Cortex of kidney (tissue), 1 donor: Measurements from ENCODE around the gene DNAH11.
"Not testable (repeated sequence)": the region's sequence is repeated elsewhere in the genome, so short reads cannot be mapped to it uniquely, and the experiment has no call there.

Experiments
- DNase-seq: peaks from one replicate; lab custom pipeline; 2025; lab: John Stamatoyannopoulos, UW

The DNAH11 gene

DNA sequence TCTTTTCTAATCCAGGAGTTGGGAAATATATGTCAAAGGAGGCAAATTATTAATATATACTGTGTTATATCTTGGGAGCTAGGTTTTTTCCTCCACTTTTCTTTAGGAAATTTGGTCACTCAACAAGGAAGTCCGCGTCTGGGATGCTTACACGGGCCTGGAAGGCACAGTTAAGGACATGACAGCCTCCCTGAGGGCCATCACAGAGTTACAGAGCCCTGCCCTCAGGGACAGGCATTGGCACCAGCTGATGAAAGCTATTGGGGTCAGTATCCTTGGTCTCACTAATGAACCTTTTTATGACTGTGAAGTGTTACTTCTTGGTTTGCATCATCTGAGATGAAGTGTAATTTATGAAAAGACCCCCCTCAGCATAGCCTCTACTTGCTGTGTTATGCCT lies 74.7 kb downstream of the DNAH11 start:
- DNase-seq = no peak

DNA sequence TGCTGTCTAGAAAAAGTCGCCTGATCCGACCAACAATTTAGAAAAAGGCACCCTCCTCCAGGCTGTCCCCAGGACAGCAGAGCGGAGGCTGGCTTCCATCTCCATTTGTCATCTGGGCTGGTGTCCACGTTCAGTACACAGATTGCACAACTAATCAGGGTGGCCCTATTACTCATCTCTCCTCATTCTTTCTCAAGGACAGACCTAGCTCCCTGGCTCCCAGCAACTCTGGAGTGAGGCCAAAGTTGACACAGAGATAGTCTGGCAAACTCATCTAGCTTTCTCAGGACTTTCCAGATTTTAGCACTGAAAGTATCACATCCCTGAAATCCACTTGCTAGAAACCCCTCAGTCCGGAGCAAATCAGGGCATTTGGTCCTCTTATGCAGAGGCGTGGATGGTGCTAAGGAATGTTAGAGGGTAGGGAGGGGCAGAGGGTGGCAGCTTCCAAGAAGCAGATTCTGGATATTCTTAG lies 75.1 kb downstream of the DNAH11 start:
- no peak for DNase-seq

DNA sequence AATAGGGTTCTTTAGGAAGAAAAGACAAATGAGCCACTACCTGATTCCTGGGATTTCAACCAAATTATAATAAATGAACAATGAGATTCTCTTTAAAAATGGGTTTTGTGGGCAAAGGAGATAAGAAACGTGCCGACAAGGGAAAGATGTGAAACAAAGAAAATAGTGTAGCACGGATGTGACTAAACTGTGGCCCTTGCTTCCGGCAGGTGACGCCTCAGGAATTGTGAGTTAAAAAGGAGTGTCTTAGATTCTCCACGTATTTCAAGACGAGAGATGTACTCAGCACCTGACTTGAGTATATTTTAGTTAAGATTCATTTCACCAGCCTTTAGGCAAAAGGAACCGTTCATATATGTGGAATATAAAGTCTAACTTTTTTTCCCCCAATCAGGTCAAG lies 75.9 kb downstream of the DNAH11 start:
- DNase-seq = no peak

DNA sequence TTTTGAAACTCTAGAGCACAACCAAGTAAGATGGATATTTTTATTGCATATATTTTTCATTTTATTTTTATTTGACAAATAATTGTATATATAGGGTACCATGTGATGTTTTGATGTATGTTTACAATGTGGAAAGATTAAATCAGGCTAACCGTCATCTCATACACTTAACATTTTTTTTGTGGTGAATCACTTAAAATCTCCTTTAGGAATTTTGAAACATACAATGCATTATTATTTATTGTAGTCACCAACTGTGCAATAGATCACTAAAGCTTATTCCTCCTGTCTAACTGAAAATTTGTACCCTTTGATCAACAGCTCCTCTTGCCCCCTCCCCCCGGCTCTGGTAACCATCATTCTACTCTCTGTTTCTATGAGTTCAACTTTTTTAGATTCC lies 77.2 kb downstream of the DNAH11 start:
- no peak for DNase-seq

DNA sequence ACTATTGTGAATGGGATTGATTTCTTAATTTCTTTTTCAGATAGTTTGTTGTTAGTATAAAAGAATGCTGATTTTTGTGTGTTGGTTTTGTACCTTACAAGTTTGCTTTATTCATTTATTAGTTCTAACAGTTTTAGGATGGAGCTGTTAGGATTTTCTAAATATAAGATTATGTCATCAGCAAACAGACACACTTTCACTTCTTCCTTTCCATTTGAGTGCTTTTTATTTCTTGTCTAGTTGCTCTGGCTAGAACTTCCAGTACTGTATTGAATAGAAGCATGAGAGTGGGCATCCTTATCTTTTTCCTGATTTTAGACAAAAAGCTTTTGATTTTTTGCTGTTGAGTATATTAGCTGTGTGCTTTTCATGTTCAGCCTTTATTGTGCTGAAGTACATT lies 81.5 kb downstream of the DNAH11 start:
- DNase-seq = no peak

DNA sequence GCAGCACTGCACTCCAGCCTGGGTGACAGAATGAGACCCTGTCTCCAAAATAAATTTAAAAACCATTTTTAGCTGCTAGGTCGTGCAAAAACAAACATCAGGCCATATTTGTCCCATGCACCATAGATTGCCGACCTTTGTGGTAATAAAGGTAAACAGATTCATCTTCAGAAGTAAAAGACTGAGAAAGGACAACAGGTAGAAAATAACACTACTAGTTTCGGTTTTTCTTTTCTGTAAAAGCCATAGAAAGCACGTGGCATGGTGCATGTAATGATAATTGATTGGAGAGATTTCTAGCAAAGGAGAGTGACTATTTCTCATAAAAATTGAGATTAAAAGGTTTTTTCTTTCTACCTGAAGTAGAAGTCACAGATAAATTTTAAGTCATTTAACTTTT lies 93.9 kb downstream of the DNAH11 start:
- no peak for DNase-seq

DNA sequence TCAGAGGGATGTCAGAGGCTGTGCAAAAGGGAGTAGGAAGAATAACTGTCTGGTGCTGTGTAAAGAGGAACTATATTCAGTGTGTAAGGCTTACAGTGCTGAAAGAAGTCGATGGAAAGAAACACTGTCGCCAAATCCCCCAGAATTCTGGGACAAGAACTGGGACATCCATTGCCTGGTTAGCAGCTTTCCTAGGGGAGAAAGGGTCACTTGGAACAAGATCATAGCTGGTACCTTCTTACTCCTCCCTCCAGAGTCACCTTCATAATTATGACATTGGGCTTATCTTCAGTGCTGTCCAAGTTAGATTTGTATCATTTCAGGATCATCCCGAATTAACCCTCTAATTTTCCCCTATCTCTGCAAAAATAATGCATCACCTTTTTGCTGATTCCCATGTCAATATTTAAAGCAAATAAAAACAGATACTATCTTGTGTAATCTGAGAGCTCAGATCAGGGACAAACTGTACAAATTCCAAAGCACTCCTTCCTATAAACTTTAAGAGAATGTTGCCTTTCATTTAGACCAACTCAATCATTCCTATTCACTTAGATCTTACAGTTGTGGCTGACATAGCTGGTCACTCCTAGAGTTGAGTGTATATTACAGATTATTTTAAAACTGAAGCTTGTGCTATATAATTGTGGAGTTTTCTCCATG lies 96.5 kb downstream of the DNAH11 start:
- DNase-seq = no peak

DNA sequence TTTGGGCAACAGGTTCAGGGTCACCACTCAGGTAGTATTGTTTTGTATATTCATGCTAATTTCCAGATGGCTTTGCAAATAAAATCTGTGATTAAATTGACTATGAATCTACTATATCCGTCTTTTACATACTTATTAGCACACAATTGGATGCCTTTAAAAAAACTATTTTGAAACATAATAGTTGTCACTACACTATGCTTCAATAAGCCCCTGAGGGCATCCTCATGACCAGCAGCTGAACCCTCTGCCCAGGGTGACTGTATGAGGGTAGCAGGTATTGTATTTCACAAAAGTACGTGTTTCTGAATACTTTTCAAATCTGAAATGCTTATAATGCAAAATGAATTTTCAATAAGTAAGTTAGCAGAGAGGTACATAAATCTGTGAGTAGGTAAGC lies 97.3 kb downstream of the DNAH11 start:
- DNase-seq = no peak

DNA sequence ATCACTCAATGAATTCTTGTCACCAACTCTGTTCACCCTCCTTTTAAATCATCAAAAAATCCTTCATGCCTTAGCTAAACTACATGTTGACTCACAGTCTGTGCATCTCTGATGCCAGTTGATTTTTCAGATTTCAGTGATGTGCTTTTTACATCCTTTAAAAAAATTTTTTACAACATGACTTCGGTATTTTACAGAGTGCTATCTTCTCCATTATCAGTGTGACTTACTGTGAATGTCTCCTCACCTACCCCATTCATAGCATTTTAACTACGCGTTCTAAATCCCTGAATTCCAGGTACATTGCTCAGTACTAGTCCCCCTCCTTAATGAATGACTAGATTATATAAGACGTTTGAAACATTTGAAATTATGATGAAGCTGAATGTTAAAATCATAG lies 98.7 kb downstream of the DNAH11 start:
- no peak for DNase-seq

DNA sequence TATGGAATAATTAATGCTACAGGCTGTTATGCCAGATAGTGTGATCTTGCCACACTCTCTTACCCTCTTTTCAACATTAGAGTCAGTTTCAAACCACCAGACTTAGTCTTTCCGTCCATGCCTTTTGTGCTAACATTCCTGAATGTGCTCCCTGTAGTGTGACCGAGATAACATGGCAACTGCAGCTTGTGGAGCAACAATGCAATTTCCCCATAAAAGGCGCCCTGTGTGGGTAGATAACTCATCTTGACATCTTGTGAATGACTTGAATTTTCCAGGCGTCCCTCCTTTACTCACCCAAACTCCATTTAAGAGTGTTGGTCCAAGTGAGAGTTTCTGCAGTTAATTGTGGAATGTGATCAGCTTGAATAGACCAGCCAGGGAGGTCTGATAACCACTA lies 99.6 kb downstream of the DNAH11 start:
- DNase-seq = no peak

DNA sequence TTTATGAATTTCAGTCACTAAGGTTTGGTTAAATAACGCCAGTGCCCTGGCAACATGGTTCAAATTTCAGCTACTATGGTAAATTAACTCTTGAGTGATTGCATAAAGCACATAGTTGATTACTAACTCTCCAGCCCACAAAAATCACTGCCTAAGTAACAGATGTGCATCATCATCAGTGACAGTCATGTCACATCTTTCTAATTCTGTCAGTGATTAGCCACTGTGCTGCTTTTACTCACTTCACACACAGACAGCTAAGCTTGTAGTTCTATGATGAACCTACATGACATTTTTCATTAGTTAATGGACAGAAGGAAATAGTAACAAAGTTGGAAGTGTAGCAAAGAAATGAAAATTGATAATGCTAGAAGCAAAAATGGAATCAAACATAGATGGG lies 108.9 kb downstream of the DNAH11 start:
- no peak for DNase-seq

DNA sequence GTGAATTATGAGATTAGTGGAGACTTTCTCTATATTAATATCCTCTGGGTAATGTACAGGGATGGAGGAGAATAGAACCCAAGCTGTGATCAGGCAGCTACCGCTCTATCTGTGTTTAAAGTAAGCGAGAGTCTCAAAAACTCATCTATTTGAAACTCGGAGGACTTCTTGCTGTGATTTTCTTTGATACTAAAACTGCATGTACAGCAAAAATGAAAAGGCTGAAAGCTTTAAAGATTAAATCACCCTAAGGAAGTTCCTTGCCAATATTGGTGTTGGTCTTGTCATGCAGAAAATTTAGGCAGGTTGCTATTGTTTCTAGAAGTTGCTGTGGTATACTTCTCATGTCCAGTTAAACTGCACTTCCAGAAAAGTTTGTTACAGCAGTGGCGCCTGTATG lies 110.8 kb downstream of the DNAH11 start:
- no peak for DNase-seq

DNA sequence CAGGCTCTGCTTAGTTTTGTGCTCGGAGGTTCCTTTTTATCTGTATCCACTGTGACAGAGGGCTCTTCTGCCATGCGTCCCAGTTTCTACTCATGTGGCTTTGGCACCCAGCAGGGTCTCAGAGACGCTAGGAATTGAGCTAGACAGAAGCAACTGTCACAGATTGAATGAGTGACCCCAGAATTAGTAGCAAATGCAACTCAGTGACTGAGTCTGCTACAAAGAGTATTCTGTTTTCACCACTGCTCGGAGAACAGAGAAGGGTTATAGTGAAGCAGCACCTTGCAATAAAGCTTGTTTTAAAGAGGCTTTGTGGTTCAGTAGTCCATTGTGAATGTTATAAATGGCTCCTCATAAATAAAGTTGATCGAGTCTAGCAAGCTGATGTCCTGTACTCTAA lies 113.2 kb downstream of the DNAH11 start:
- no peak for DNase-seq

DNA sequence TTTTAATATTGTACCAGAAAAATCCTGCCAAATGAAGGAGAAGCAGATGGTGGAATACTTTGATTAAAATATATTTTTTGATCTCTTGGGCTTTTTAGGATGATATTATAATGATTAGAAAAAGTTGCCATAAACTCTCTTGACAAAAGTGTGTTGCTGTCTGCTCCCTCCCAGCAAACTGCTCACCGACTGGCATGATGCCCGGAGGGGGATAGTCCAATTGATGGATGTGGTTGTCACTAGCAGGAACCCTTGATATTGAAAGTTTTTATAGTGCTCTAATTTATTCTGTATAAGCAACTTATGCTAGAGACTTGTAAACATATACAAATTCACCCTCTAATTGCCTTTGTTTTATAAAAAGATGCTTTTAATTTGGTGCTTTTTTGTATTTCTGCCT lies 114.0 kb downstream of the DNAH11 start:
- no peak for DNase-seq

DNA sequence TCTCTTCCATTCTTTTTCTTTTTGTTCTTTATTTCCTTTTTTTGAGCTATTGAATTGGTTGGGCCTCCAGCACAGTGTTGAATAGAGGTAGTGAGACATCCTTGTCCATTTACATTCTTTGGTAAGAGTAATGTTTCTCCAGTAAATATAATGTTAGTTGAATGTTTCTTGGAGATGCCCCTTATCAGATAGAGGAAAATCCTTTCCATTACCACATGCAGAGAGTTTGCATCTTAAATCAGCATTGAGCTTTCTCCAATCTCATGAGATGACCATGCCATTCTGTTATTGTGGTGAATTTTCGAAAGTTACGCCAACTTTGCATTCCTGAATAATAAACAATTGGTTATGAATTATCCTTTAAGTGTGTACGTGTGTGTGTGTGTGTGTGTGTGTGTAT lies 127.7 kb downstream of the DNAH11 start:
- no peak for DNase-seq

DNA sequence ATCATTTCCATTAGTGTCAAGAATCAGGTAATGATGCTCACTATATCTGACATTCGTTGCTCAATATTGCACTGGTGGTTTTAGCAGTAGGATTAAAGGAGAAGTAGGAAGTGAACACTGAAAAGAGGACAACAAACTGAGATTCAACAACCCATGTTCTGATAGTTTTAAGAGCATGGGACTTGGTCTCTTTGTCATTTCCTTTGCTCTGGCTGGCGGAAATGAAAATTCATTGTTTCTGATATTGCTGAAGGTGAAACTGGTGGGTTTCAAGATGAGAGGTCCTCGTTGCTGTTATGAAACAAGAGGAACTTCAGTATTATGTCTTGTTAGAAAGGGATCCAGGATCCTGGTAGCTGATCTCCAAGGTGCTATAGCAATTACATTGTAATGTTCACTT lies 129.0 kb downstream of the DNAH11 start:
- DNase-seq = no peak

DNA sequence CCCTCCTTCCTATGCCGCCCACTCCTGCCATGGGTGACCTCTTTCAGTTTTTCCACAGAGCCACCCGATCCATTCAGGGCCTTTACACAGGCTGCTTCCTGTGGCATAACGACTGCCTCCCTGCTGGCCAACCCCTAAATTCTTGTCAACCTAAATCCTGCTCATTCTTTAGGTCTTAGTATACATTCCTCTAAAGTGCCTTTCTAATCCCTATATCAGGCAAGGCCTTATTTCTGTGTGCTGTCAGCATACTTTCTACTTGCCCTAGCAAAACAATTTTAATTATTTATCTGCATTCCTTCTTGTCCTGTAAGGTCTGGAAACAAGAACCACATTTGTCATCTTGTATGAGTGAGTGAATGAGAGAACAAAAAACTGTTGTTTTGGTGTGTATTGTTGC lies 132.4 kb downstream of the DNAH11 start:
- DNase-seq = no peak

DNA sequence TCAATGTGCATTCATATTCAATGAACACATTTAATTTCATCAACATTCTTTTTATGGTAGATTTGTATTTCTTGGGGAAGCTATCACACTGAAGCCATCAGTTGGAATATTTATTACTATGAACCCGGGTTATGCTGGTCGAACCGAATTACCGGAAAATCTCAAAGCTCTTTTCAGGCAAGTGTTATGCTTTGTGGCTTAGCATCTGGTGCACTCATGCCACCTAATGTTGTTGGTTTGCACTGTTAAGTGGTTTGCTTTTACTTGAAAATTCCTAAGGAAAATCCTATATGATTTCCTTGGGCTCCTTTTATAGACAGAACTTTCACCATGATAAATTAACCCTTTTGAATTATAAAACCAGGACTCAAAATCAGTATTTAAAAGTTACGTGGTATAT lies 147.9 kb downstream of the DNAH11 start:
- no peak for DNase-seq

DNA sequence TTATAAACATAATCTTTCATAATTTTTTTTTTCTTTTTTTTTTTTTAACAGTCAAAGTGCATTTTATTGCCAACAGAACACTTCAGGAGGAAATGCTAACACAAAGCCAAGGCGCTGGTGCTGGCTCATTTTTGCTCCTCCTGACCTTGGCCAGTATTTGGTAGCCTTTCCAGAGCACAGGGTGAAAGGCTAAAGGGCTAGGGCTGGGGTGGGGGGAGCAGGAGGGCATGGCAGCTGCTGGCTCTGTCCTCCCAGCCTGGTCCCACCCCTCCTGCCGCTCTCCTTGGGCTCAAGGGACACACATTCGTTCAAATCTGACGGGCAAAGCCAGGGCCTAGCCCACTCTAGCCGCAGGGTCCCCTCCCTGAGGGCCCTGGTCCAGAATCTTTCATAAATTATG lies 148.3 kb downstream of the DNAH11 start:
- DNase-seq = not testable (repeated sequence)

DNA sequence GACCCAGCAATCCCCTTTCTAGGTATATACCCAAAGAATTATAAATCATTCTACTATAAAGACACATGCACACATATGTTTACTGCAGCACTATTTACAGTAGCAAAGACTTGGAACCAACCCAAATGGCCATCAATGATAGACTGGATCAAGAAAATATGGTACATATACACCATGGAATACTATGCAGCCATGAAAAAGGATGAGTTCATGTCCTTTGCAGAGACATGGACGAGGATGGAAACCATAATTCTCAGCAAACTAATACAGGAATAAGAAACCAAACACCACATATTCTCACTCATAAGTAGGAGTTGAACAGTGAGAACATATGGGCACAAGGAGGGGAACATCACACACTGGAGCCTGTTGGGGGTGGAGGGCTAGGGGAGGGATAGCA lies 157.7 kb downstream of the DNAH11 start:
- not testable (repeated sequence) for DNase-seq

DNA sequence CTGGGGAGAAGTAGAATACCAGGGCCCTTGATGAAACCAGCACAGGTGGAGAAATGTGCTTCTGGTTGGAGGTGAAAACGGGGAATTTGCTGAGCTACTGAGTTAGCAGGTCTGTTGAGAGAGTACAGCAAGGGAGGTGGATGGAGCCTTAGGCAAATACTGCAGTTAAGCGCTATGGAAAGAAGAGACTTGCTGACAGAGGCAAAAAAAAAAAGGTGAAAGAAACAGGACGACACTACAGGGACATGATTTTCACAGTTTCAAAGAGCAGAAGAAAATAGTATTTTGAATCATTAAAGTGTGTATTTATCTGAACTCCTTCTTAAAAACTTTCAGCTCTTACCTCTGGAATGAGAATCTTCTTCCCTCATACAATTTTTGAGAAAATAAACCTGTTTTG lies 159.5 kb downstream of the DNAH11 start:
- no peak for DNase-seq

DNA sequence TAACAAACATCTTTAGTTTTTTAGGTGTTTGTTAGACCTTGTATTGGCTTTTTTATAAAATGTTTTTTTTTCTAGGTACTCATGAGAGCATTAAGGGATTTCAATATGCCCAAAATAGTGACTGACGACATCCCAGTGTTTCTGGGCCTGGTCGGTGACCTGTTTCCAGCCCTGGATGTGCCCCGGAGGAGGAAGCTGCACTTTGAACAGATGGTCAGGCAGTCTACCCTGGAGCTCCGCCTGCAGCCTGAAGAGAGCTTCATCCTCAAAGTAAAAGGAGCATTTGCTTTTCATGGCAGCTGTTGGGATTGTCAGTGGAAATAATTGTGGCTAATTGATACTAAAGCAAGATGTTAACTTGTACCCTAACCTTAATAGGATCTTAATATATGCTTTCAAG lies 161.5 kb downstream of the DNAH11 start:
- no peak for DNase-seq

DNA sequence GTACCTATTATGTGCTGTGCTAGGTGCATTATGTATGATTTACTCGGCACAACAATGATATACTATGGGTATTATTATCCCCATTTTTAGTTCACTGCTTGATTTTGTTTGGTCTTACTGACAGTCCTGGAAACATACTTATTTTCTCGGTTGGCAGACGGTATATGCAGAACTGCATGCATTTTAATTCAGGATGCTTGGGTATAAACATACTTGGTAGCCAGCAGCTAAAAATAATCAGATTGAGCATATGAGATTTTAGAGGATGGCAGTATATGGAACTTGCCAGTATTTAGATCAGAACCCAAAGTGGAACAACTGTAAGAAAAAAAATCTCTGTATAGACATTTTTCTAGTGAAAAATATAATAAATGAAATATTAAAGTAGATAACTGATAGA lies 163.3 kb downstream of the DNAH11 start:
- no peak for DNase-seq

DNA sequence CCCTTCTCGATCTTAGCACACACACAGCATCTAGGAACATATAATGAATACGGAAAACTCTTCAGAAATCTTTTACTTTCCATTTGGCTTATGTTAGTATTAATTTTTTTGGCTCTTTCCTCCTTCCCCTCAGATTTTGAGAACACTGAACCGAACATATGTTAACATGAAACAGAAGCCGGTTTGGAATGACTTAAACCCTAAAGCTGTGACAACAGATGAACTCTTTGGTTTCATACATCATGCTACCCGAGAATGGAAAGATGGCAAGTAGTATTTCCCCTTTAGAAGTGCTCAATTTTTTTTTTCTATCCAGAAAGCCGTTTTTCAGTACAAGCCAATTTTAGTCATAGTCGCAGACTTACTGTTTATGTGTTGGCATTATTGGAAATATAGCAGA lies 164.7 kb downstream of the DNAH11 start:
- no peak for DNase-seq

DNA sequence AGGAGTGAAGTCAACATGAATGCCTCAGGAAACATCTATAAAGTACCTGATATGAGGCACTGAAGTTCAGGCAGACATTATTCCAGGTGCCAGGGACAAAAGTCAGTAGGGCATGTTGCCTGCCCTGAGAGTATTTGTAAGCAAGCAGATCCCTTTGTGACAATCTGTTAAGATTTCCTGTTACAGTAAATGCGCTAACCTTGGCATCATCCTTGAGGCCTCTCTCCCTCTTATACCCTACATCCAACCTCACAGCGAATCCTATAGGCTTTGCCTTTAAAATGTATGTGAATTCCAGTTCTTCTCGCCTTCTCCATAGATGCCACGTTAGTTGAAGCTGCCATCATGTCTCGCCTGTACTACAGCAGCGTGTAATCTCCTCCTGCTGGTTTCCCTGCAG lies 165.3 kb downstream of the DNAH11 start:
- DNase-seq = no peak
